Sigmoid colon (tissue), 7 donors: Measurements from ENCODE around the gene CRTC2. TPM values are rescaled to one million over a fixed set of nuclear protein-coding genes. Genes with fewer than 3 reads are reported as not detected.

Experiments
- DNase-seq: peaks from one replicate; pipeline ENCODE4 v3.0.0-alpha.2; 2019
- H3K27ac ChIP-seq, 4 donors: fragments of 200-600 bp; sonication (generic); one replicate each; pipeline ENCODE4 v1.5.1; 2016 to 2019; ENCODE audit warnings: mild to moderate bottlenecking in 1 of 4
- H3K27me3 ChIP-seq, 3 donors: fragments of 200-600 bp; sonication (generic); one replicate each; pipeline ENCODE4 v1.5.1; 2019; ENCODE audit warnings: mild to moderate bottlenecking in 1 of 3
- H3K36me3 ChIP-seq, 4 donors: fragments of 200-600 bp; sonication (generic); one replicate each; pipeline ENCODE4 v1.5.1; 2016 to 2019
- H3K4me1 ChIP-seq, 4 donors: fragments of 200-600 bp; sonication (generic); one replicate each; pipeline ENCODE4 v1.5.1; 2017 to 2019
- H3K4me3 ChIP-seq, 4 donors: fragments of 200-600 bp; sonication (generic); one replicate each; pipeline ENCODE4 v1.5.1; 2017 to 2019; ENCODE audit warnings: mild to moderate bottlenecking in 2 of 4, moderate library complexity in 1 of 4
- H3K9me3 ChIP-seq, 4 donors: fragments of 200-600 bp in 3 of 4; sonication (generic) in 3 of 4; one replicate each; pipeline versions ENCODE4 v1.5.1 to v1.6.1; 2013 to 2019
- EP300 ChIP-seq, 4 donors: sonication (generic); formaldehyde crosslinking; IDR thresholded peaks; one replicate each; pipeline ENCODE4 v1.6.1; 2017; ENCODE audit warnings: antibody characterized with exemption in 4 of 4
- POLR2A ChIP-seq, 2 donors: fragments of 450-650 bp; IDR thresholded peaks; one replicate each; pipeline ENCODE4 v1.6.1; 2016; ENCODE audit warnings: antibody characterized with exemption in 2 of 2, mild to moderate bottlenecking in 2 of 2, moderate library complexity in 2 of 2
- POLR2AphosphoS5 ChIP-seq, 4 donors: sonication (generic); formaldehyde crosslinking; IDR thresholded peaks; one replicate each; pipeline ENCODE4 v1.6.1; 2017; ENCODE audit warnings: antibody characterized with exemption in 4 of 4
- WGBS, 2 donors: extraction: QIAGEN DNeasy Blood & Tissue Kit; methylation state at CpG; one replicate each; pipeline ENCODE4 v1.1.7; 2013; 5-methylcytosine and 5-hydroxymethylcytosine counted together
- intact Hi-C: fragments of 100-400 bp; cut with DNase I; formaldehyde crosslinking; loops from one replicate; pipeline ENCODE4 v1.15.1; 2023
- polyA plus RNA-seq, 3 donors: library from polyadenylated mRNA; stranded (reverse); fragments of 200-250 nt; gene quantifications; one replicate each; pipeline ENCODE4 v1.2.3, GENCODE V29; 2013
- total RNA-seq, 4 donors: library from RNA; depleted of rRNA; stranded (reverse); fragments of >200 nt; gene quantifications; one replicate each; pipeline ENCODE4 v1.1.0, GENCODE V29; 2016
- TF ChIP-seq, protein P1 (sequence below), 4 experiments: fragments of 450-650 bp in 3 of 4; fragments of 200-600 bp in 1 of 4; IDR thresholded peaks; one replicate each; pipeline ENCODE4 v1.5.1; 2016 to 2019; ENCODE audit warnings: antibody characterized with exemption in 4 of 4, mild to moderate bottlenecking in 3 of 4, moderate library complexity in 2 of 4
- donor health status: healthy with polysubstance abuse.
- donor health status: Bipolar disorder and iron deficiency.
- donor health status: healthy.

Gene CRTC2
- total and polyA plus RNA-seq, 7 donors = 13.7 to 32.9 (median 17.8) TPM

DNA sequence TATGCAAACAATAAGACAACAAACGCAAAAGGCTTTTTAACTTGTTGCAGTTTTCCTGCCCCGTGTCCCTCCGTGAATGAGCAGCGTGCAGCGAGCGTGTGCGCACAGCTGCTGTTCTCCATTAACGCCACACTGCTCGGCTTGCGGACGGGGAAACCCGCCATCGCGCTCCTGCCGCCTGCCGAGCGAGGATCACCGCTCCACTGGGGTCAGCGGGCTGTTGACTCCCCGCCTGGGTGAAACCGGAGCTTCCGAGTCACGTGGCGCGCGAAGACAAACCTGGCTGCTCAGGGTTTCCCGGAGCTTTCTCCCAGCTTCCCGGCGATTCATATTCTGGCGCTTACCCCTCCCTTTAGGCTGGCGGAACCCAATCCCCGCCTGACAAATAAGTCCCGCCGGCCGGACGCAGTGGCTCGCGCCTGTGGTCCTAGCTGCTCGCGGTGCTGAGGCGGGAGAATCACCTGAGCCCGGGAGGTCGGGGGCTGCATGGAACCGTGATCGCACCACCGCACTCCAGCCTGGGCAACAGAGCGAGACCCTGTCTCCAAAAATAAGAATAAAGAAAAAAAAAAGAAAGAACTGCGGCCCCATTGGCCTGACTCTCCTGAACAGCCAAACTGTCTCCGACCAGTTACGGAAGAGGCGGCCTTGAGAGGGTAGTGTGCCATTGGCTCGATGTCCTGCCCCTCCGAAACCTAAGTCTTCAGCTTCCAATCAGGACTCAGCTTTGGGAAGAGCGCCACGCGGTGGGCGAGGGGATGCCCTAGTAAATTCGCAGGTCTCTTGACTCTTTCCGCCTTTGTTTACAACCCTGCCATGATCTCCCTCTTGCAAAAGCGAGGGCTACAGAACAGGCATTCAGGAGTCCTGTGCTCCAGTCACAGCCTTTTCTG is 8.9 kb upstream of the CRTC2 start, which contains the start of gene CREB3L4:
Gene CREB3L4, plus strand, starts transcription at position 796 of the 893 bp plus-strand sequence. CDS start 624 bp downstream, outside the sequence.
- WGBS, 2 donors = 0% methylated on average over 60 of the region's 60 CpGs
- intact Hi-C loops = no loop called here
- peaks cover 0 to 44% (median 33%) of the 10 kb centered on the region in 4 donors for H3K4me1 ChIP-seq

DNA sequence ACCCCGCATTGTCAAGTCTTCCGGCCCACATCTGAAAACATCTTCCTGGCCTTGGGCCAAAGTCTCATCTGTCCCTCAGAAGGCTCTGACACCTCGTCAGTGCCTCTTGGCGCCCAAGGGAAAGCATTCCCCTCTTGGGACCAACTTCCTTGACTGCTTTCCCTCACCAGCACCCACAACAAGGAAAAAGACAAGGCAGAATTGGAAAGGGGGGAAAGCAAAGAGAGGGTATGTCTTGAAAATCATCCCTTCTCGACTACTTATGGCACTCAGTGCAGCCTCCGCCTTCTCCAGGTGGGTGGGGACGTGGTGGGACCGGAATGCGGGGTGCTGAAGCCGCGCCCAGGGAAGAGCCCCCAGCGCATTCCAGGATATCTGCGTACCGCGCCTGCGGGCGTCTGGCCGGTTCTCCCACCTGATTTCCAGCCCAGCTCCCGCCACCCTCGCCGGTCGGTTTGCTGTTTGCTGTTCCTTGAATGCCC is 5.5 kb upstream of the CRTC2 start:
- Histone ChIP-seq H3K27me3 (no peaks in the 10 kb centered on the region), H3K4me1 (peaks cover 0 to 67% (median 54%) of the 10 kb centered on the region in 4 donors), H3K27ac (peak overlapping the region; percentile 95 to 98 (median 96)), H3K4me3 (peak overlapping the region; percentile 62 to 84 (median 80)), H3K36me3 (peaks cover 0 to 21% (median 6%) of the 10 kb centered on the region in 4 donors), H3K9me3 (no peaks in the 10 kb centered on the region)
- WGBS, 2 donors = 1 to 2% methylated on average over 22 of the region's 22 CpGs
- DNase-seq = peak; percentile 82
- TF ChIP-seq POLR2A (IDR thresholded peaks at IDR 0.05) = no peak
- TF ChIP-seq, protein P1, sequence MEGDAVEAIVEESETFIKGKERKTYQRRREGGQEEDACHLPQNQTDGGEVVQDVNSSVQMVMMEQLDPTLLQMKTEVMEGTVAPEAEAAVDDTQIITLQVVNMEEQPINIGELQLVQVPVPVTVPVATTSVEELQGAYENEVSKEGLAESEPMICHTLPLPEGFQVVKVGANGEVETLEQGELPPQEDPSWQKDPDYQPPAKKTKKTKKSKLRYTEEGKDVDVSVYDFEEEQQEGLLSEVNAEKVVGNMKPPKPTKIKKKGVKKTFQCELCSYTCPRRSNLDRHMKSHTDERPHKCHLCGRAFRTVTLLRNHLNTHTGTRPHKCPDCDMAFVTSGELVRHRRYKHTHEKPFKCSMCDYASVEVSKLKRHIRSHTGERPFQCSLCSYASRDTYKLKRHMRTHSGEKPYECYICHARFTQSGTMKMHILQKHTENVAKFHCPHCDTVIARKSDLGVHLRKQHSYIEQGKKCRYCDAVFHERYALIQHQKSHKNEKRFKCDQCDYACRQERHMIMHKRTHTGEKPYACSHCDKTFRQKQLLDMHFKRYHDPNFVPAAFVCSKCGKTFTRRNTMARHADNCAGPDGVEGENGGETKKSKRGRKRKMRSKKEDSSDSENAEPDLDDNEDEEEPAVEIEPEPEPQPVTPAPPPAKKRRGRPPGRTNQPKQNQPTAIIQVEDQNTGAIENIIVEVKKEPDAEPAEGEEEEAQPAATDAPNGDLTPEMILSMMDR (IDR thresholded peaks at IDR 0.05) = no peak
- no peak for TF ChIP-seq POLR2AphosphoS5 (IDR thresholded peaks at IDR 0.05)
- no peak for TF ChIP-seq EP300 (IDR thresholded peaks at IDR 0.05)
- intact Hi-C loops = loop anchor here (1.0 kb wide), 1 partner anchor 22 kb away; the partner anchor contains the start of gene RAB13

More for the DNA sequence above, 8.9 kb upstream of the CRTC2 start, which contains the start of gene CREB3L4:
- TF ChIP-seq POLR2A (IDR thresholded peaks at IDR 0.05) (peak; percentile 66 to 72), EP300 (IDR thresholded peaks at IDR 0.05) (no peak), POLR2AphosphoS5 (IDR thresholded peaks at IDR 0.05) (peak; percentile 88 to 97 (median 95))
- TF ChIP-seq, protein P1 (IDR thresholded peaks at IDR 0.05) = peak in 3 of 4 experiments; percentile 12 to 27 (median 25)
- Histone ChIP-seq H3K9me3 (no peaks in the 10 kb centered on the region), H3K27me3 (no peaks in the 10 kb centered on the region), H3K27ac (peak within 1 kb of the TSS; percentile 82 to 93 (median 91)), H3K4me3 (peak within 1 kb of the TSS; percentile 45 to 59 (median 53)), H3K36me3 (no peaks in the 10 kb centered on the region)
- peak; percentile 97 for DNase-seq

DNA sequence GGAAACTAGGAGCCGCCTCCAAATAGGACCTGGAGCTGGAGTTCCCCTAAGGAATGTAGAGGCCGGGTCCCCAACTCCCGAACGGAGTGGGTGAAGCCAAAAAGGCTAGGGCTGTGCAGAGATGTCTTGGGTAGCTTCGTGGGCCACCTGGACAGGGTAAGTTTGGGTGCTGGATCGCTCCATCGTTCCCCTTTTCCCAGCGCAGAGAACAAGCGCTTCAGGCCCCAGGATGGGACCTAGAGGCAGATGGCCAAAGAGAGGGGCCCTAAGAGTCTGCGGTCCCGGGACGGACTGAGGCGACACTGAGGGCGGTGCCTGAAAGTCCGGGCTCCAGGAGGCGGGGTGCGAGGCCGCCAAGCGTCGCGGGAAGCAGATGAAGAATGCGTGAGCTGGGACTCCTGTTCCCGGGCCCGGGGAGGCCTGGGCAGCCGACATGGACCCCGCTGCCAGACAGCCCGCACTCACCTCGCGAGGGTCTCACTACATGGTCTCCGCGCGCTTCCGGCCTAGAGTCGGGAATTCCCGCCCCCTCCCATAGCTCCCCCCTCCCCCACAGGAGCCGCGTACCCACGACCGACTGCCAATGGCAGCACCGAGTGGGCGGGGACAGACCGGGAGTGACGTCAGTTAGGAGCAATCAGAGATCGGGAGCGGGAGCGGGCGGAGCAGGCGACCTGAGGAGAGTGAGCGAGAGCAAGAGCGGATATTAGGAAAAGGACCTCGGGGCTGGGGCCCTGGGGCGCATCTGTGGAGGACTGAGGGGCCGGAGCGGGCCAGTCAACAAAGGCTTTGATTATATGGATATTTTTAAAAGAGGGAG is 4.8 kb upstream of the CRTC2 start, which contains the start of gene SLC39A1:
Gene SLC39A1, minus strand, starts transcription at position 508 of the 820 bp plus-strand sequence. CDS start 822 bp downstream, outside the sequence.
- no peaks in the 10 kb centered on the region for H3K27me3 ChIP-seq
- intact Hi-C loops = no loop called here
- H3K4me3 ChIP-seq = peak within 1 kb of the TSS; percentile 62 to 84 (median 80)
- peak; percentile 45 to 67 for TF ChIP-seq POLR2A (IDR thresholded peaks at IDR 0.05)
- TF ChIP-seq, protein P1 (IDR thresholded peaks at IDR 0.05) = no peak
- peak; percentile 69 to 89 (median 84) for TF ChIP-seq POLR2AphosphoS5 (IDR thresholded peaks at IDR 0.05)
- no peak for TF ChIP-seq EP300 (IDR thresholded peaks at IDR 0.05)
- peak; percentile 99 for DNase-seq
- H3K4me1 ChIP-seq = peaks cover 0 to 62% (median 51%) of the 10 kb centered on the region in 4 donors
- H3K36me3 ChIP-seq = peaks cover 0 to 21% (median 6%) of the 10 kb centered on the region in 4 donors
- WGBS, 2 donors = 0 to 1% methylated on average over 54 of the region's 54 CpGs
- peak within 1 kb of the TSS; percentile 95 to 98 (median 96) for H3K27ac ChIP-seq
- no peaks in the 10 kb centered on the region for H3K9me3 ChIP-seq
